Liver (tissue), 9 donors: ENCODE measurements around the gene PLVAP. TPM values are rescaled to one million over a fixed set of nuclear protein-coding genes. Genes with fewer than 3 reads are reported as not detected.

Experiments
- DNase-seq: peaks from one replicate; pipeline ENCODE4 v3.0.0-alpha.2; 2017; ENCODE audit warnings: low spot score
- H3K27ac ChIP-seq, 2 donors: one replicate each; pipeline ENCODE4 v1.7.0; 2013; ENCODE audit warnings: inconsistent platforms in 2 of 2, low read length in 2 of 2, control low read depth in 1 of 2, low read depth in 1 of 2, mild to moderate bottlenecking in 1 of 2
- H3K27me3 ChIP-seq, 4 donors: one replicate each; pipeline versions ENCODE4 v1.6.1 to v1.7.0; 2013; ENCODE audit warnings: low read length in 3 of 4, inconsistent platforms in 1 of 4, mild to moderate bottlenecking in 1 of 4, moderate library complexity in 1 of 4; ENCODE audit not compliant: control insufficient read depth in 4 of 4, insufficient read depth in 4 of 4
- H3K36me3 ChIP-seq, 4 donors: one replicate each; pipeline versions ENCODE4 v1.6.1 to v1.7.0; 2013; ENCODE audit warnings: low read length in 3 of 4, mild to moderate bottlenecking in 3 of 4, low read depth in 1 of 4, moderate library complexity in 1 of 4; ENCODE audit not compliant: control insufficient read depth in 4 of 4, insufficient read depth in 3 of 4
- H3K4me1 ChIP-seq, 4 donors: one replicate each; pipeline versions ENCODE4 v1.6.1 to v1.7.0; 2013; ENCODE audit warnings: low read length in 3 of 4, mild to moderate bottlenecking in 3 of 4, moderate library complexity in 1 of 4; ENCODE audit not compliant: control insufficient read depth in 4 of 4, insufficient read depth in 4 of 4
- H3K4me3 ChIP-seq, 3 donors: one replicate each; pipeline versions ENCODE4 v1.6.1 to v1.7.0; 2013; ENCODE audit warnings: low read length in 3 of 3, control low read depth in 1 of 3, low read depth in 1 of 3, mild to moderate bottlenecking in 1 of 3
- H3K9ac ChIP-seq, 2 donors: one replicate each; pipeline ENCODE4 v1.7.0; 2013; ENCODE audit warnings: low read length in 2 of 2, mild to moderate bottlenecking in 2 of 2, moderate library complexity in 2 of 2, control low read depth in 1 of 2, low read depth in 1 of 2
- H3K9me3 ChIP-seq, 4 donors: one replicate each; pipeline versions ENCODE4 v1.6.1 to v1.7.0; 2013; ENCODE audit warnings: low read length in 3 of 4; ENCODE audit not compliant: control insufficient read depth in 4 of 4
- EGR1 ChIP-seq, 2 donors: IDR thresholded peaks; 2 replicates each; pipeline ENCODE4 v1.6.1; 2016 to 2018; ENCODE audit warnings: antibody characterized with exemption in 2 of 2, low read depth in 2 of 2
- FOXA1 ChIP-seq: IDR thresholded peaks from 2 replicates; pipeline ENCODE4 v1.6.1; 2016; ENCODE audit warnings: antibody characterized with exemption
- FOXA2 ChIP-seq: IDR thresholded peaks from 2 replicates; pipeline ENCODE4 v1.6.1; 2016; ENCODE audit warnings: antibody characterized with exemption
- GABPA ChIP-seq, 2 donors: IDR thresholded peaks in 1 of 2; conservative IDR thresholded peaks in 1 of 2; 2 replicates each; pipeline ENCODE4 v1.6.1; 2016; ENCODE audit warnings: antibody characterized with exemption in 2 of 2, mild to moderate bottlenecking in 1 of 2, moderate library complexity in 1 of 2
- HNF4A ChIP-seq, 2 donors: conservative IDR thresholded peaks; 2 replicates each; pipeline ENCODE4 v1.6.1; 2016; ENCODE audit warnings: antibody characterized with exemption in 2 of 2, mild to moderate bottlenecking in 2 of 2
- HNF4G ChIP-seq: IDR thresholded peaks from 2 replicates; pipeline ENCODE4 v1.6.1; 2016; ENCODE audit warnings: antibody characterized with exemption
- JUND ChIP-seq, 2 donors: IDR thresholded peaks; 2 replicates each; pipeline ENCODE4 v1.6.1; 2016; ENCODE audit warnings: antibody characterized with exemption in 2 of 2
- RAD21 ChIP-seq, 2 donors: IDR thresholded peaks; 2 replicates each; pipeline ENCODE4 v1.6.1; 2016; ENCODE audit warnings: antibody characterized with exemption in 2 of 2, mild to moderate bottlenecking in 2 of 2
- REST ChIP-seq: IDR thresholded peaks from 2 replicates; pipeline ENCODE4 v1.6.1; 2016; ENCODE audit warnings: antibody characterized with exemption, mild to moderate bottlenecking
- RXRA ChIP-seq, 2 donors: IDR thresholded peaks; 2 replicates each; pipeline ENCODE4 v1.6.1; 2017 to 2018; ENCODE audit warnings: antibody characterized with exemption in 2 of 2, mild to moderate bottlenecking in 1 of 2
- TAF1 ChIP-seq: conservative IDR thresholded peaks from 2 replicates; pipeline ENCODE4 v1.6.1; 2016; ENCODE audit warnings: antibody characterized with exemption, mild to moderate bottlenecking
- YY1 ChIP-seq: IDR thresholded peaks from 2 replicates; pipeline ENCODE4 v1.6.1; 2016; ENCODE audit warnings: antibody characterized with exemption, mild to moderate bottlenecking
- WGBS: extraction: QIAGEN DNeasy Blood & Tissue Kit; methylation state at CpG from one replicate; pipeline ENCODE4 v1.1.7; 2013; 5-methylcytosine and 5-hydroxymethylcytosine counted together
- polyA plus RNA-seq, 2 donors: library from polyadenylated mRNA; stranded (reverse) in 1 of 2; unstranded in 1 of 2; fragments of 200-250 nt in 1 of 2; fragments of >200 nt in 1 of 2; fragmentation: Nextera tagmentation in 1 of 2; extraction: Ambion mirVana in 1 of 2; gene quantifications; one replicate each; pipeline versions ENCODE4 v1.2.1 to v1.2.3, GENCODE V29; 2013 to 2015
- total RNA-seq, 2 donors: library from RNA; depleted of rRNA; stranded (reverse); fragments of >200 nt; gene quantifications; one replicate each; pipeline ENCODE4 v1.2.3, GENCODE V29; 2014
- TF ChIP-seq, protein P1 (sequence below): IDR thresholded peaks from 2 replicates; pipeline ENCODE4 v1.6.1; 2016; ENCODE audit warnings: antibody characterized with exemption
- TF ChIP-seq, protein P2 (sequence below): fragments of 150-350 bp; IDR thresholded peaks from 2 replicates; pipeline ENCODE4 v1.5.1; 2017; ENCODE audit warnings: improper control_type of control experiment, low read depth, low read length; ENCODE audit not compliant: missing input control
- donor health status: healthy.
- donor health status: healthy.
- donor health status: healthy.
- donor health status: healthy.
- donor health status: healthy.

The PLVAP gene
- total and polyA plus RNA-seq, 4 donors = 4.2 to 11.8 (median 8.6) TPM

DNA sequence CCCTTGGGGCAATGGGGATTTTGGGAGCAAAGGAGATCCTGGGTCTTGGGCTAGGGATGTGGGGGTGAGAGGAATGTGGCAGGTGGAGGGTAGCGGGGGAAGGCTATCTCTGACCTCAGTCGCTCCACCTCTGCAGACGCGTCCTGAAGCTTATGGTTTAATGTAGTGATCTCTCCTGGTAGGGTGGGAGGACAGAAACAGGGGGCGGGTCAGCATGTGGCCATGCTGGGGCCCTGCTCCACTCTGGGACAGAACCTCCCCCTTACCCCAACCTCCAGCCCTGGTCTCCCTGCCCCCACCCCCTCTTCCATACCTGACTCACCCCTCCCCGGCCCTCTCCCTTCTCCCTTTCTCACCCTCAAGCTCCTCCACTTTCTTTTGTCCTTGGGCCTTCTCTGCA is 26.9 kb upstream of the PLVAP start:
- WGBS = 79% methylated on average over 6 of the region's 6 CpGs
- Histone ChIP-seq H3K27me3 (no peaks in the 10 kb centered on the region), H3K9ac (no peak overlapping the region), H3K27ac (peak overlapping the region; percentile 95 to 96), H3K4me3 (peak overlapping the region; percentile 46 to 75 (median 69)), H3K4me1 (peaks cover 0 to 30% (median 21%) of the 10 kb centered on the region in 4 donors), H3K36me3 (peaks cover 0 to 10% (median 2%) of the 10 kb centered on the region in 4 donors), H3K9me3 (no peaks in the 10 kb centered on the region)
- no peak for TF ChIP-seq JUND (IDR thresholded peaks at IDR 0.05)
- TF ChIP-seq TAF1 = no peak
- TF ChIP-seq EGR1 (IDR thresholded peaks at IDR 0.05; ENCODE audit: low read depth in 2 of 2) = no peak
- TF ChIP-seq FOXA1 = no peak
- TF ChIP-seq HNF4A (conservative IDR thresholded peaks at IDR 0.05) = no peak
- TF ChIP-seq, protein P1, sequence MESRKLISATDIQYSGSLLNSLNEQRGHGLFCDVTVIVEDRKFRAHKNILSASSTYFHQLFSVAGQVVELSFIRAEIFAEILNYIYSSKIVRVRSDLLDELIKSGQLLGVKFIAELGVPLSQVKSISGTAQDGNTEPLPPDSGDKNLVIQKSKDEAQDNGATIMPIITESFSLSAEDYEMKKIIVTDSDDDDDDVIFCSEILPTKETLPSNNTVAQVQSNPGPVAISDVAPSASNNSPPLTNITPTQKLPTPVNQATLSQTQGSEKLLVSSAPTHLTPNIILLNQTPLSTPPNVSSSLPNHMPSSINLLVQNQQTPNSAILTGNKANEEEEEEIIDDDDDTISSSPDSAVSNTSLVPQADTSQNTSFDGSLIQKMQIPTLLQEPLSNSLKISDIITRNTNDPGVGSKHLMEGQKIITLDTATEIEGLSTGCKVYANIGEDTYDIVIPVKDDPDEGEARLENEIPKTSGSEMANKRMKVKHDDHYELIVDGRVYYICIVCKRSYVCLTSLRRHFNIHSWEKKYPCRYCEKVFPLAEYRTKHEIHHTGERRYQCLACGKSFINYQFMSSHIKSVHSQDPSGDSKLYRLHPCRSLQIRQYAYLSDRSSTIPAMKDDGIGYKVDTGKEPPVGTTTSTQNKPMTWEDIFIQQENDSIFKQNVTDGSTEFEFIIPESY = no peak
- no peak for TF ChIP-seq GABPA (IDR thresholded peaks at IDR 0.05 in 1 of 2, conservative IDR thresholded peaks at IDR 0.05 in 1 of 2)
- no peak for TF ChIP-seq YY1
- TF ChIP-seq RXRA (IDR thresholded peaks at IDR 0.05) = no peak
- TF ChIP-seq REST = no peak
- TF ChIP-seq RAD21 (IDR thresholded peaks at IDR 0.05) = no peak
- no peak for TF ChIP-seq HNF4G
- DNase-seq = no peak

GRCh38 chr19:17402982-17403855 is 26.1 kb upstream of the PLVAP start:
- TF ChIP-seq, protein P2, sequence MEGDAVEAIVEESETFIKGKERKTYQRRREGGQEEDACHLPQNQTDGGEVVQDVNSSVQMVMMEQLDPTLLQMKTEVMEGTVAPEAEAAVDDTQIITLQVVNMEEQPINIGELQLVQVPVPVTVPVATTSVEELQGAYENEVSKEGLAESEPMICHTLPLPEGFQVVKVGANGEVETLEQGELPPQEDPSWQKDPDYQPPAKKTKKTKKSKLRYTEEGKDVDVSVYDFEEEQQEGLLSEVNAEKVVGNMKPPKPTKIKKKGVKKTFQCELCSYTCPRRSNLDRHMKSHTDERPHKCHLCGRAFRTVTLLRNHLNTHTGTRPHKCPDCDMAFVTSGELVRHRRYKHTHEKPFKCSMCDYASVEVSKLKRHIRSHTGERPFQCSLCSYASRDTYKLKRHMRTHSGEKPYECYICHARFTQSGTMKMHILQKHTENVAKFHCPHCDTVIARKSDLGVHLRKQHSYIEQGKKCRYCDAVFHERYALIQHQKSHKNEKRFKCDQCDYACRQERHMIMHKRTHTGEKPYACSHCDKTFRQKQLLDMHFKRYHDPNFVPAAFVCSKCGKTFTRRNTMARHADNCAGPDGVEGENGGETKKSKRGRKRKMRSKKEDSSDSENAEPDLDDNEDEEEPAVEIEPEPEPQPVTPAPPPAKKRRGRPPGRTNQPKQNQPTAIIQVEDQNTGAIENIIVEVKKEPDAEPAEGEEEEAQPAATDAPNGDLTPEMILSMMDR = no peak
- TF ChIP-seq RAD21 (IDR thresholded peaks at IDR 0.05) = no peak
- no peak for TF ChIP-seq FOXA2
- 49% methylated on average over 36 of the region's 36 CpGs for WGBS
- Histone ChIP-seq H3K36me3 (peaks cover 0 to 10% (median 2%) of the 10 kb centered on the region in 4 donors), H3K27ac (no peak overlapping the region), H3K9ac (no peak overlapping the region), H3K9me3 (no peaks in the 10 kb centered on the region), H3K4me3 (peak overlapping the region in 1 of 3 donors; percentile 75), H3K27me3 (no peaks in the 10 kb centered on the region), H3K4me1 (peaks cover 0 to 30% (median 21%) of the 10 kb centered on the region in 4 donors)
- DNase-seq = peak; percentile 75
